Measurements from ENCODE around the gene SCN2B.

- TF ChIP-seq CTCF (conservative IDR thresholded peaks at IDR 0.05 in 1 of 2, IDR thresholded peaks at IDR 0.05 in 1 of 2; ENCODE audit: extremely low read depth in 1 of 2, insufficient read depth in 1 of 2, low read depth in 1 of 2, low read length in 2 of 2) (no peak), EZH2 (IDR thresholded peaks at IDR 0.05; ENCODE audit: borderline replicate concordance, low read length) (no peak)
Observed at GRCh38 chr11:118115048-118115447, 61.4 kb downstream of the SCN2B start.
